BE2C (cell line): ENCODE measurements around the gene RBM20.

Experiments
- DNase-seq: peaks from one replicate; pipeline ENCODE4 v3.0.0-alpha.2; 2020
- H3K27me3 ChIP-seq: fragments of 250-450 bp; sonication (Bioruptor Pico); 2 replicates; pipeline ENCODE4 v1.5.1; 2020; ENCODE audit warnings: mild to moderate bottlenecking
- H3K36me3 ChIP-seq: fragments of 250-450 bp; sonication (Bioruptor Pico); 2 replicates; pipeline ENCODE4 v1.5.1; 2020; ENCODE audit warnings: mild to moderate bottlenecking
- H3K4me1 ChIP-seq: fragments of 250-450 bp; sonication (Bioruptor Pico); 2 replicates; pipeline ENCODE4 v1.5.1; 2020
- H3K4me3 ChIP-seq: 2 replicates; pipeline ENCODE4 v1.5.1; 2011; ENCODE audit warnings: low read depth, low read length
- H3K9me3 ChIP-seq: fragments of 250-450 bp; sonication (Bioruptor Pico); 2 replicates; pipeline ENCODE4 v1.5.1; 2020
- CTCF ChIP-seq: IDR thresholded peaks from 2 replicates; pipeline ENCODE4 v1.5.1; 2012; ENCODE audit warnings: mild to moderate bottlenecking, low read depth, low read length

The RBM20 gene

GRCh38 chr10:110793128-110793812 lies 149.1 kb downstream of the RBM20 start:
- Histone ChIP-seq H3K4me3 (no peak overlapping the region), H3K36me3 (peaks cover 12% of the 10 kb centered on the region), H3K4me1 (peaks cover 79% of the 10 kb centered on the region), H3K27me3 (no peaks in the 10 kb centered on the region), H3K9me3 (no peaks in the 10 kb centered on the region)
- no peak for TF ChIP-seq CTCF
- DNase-seq: peak; percentile 48

- Histone ChIP-seq H3K36me3 (peaks cover 18% of the 10 kb centered on the region), H3K4me1 (peaks cover 75% of the 10 kb centered on the region), H3K27me3 (no peaks in the 10 kb centered on the region), H3K9me3 (no peaks in the 10 kb centered on the region), H3K4me3 (no peak overlapping the region)
- DNase-seq: no peak
- no peak for TF ChIP-seq CTCF
Measured at GRCh38 chr10:110793886-110794285, 149.8 kb downstream of the RBM20 start.

GRCh38 chr10:110794808-110795207 lies 150.7 kb downstream of the RBM20 start:
- no peak for TF ChIP-seq CTCF
- H3K4me3 ChIP-seq: no peak overlapping the region
- H3K27me3 ChIP-seq: no peaks in the 10 kb centered on the region
- peak; percentile 87 for DNase-seq
- peaks cover 75% of the 10 kb centered on the region for H3K4me1 ChIP-seq
- H3K9me3 ChIP-seq: no peaks in the 10 kb centered on the region
- peaks cover 28% of the 10 kb centered on the region for H3K36me3 ChIP-seq

- peaks cover 56% of the 10 kb centered on the region for H3K4me1 ChIP-seq
- no peak for TF ChIP-seq CTCF
Measured at GRCh38 chr10:110797416-110797815, 153.3 kb downstream of the RBM20 start.

GRCh38 chr10:110798340-110798739 lies 154.2 kb downstream of the RBM20 start:
- no peak for TF ChIP-seq CTCF

More at GRCh38 chr10:110797416-110797815, 153.3 kb downstream of the RBM20 start:
- H3K4me3 ChIP-seq: no peak overlapping the region
- peak; percentile 69 for DNase-seq
- no peaks in the 10 kb centered on the region for H3K9me3 ChIP-seq
- H3K27me3 ChIP-seq: no peaks in the 10 kb centered on the region
- H3K36me3 ChIP-seq: peaks cover 46% of the 10 kb centered on the region

GRCh38 chr10:110802090-110802489 lies 158.0 kb downstream of the RBM20 start:
- no peak for TF ChIP-seq CTCF
- peaks cover 57% of the 10 kb centered on the region for H3K36me3 ChIP-seq
- peaks cover 34% of the 10 kb centered on the region for H3K4me1 ChIP-seq
- no peak for DNase-seq
- no peak overlapping the region for H3K4me3 ChIP-seq
- H3K9me3 ChIP-seq: no peaks in the 10 kb centered on the region
- no peaks in the 10 kb centered on the region for H3K27me3 ChIP-seq

More at GRCh38 chr10:110798340-110798739, 154.2 kb downstream of the RBM20 start:
- DNase-seq: no peak
- peaks cover 46% of the 10 kb centered on the region for H3K36me3 ChIP-seq
- no peaks in the 10 kb centered on the region for H3K9me3 ChIP-seq
- peaks cover 57% of the 10 kb centered on the region for H3K4me1 ChIP-seq
- H3K4me3 ChIP-seq: no peak overlapping the region
- H3K27me3 ChIP-seq: no peaks in the 10 kb centered on the region
